Measurements from ENCODE around the gene TM9SF2.

GRCh38 chr13:99477493-99477892 is 23.8 kb upstream of the TM9SF2 start:
- TF ChIP-seq POLR2AphosphoS5 (IDR thresholded peaks at IDR 0.05; ENCODE audit: borderline replicate concordance, low read depth, low read length) = no peak
- no peak for TF ChIP-seq EZH2 (IDR thresholded peaks at IDR 0.05)
